NCI-H1417 (cell line): ENCODE results near the gene PHC2.

Experiments used
- DNase-seq, 3 experiments: peaks; one replicate each; lab custom pipeline; 2025; lab: John Stamatoyannopoulos, UW

The PHC2 gene

GRCh38 chr1:33430692-33431593 is at the start of gene PHC2:
TSS of gene PHC2 (minus strand) at chr1:33431095. CDS start at chr1:33375539, 55,556 bp downstream.
- DNase-seq: peak; percentile 97 to 99 (median 98)

GRCh38 chr1:33477451-33477850 is 46.6 kb upstream of the PHC2 start:
- no peak for DNase-seq

DNA sequence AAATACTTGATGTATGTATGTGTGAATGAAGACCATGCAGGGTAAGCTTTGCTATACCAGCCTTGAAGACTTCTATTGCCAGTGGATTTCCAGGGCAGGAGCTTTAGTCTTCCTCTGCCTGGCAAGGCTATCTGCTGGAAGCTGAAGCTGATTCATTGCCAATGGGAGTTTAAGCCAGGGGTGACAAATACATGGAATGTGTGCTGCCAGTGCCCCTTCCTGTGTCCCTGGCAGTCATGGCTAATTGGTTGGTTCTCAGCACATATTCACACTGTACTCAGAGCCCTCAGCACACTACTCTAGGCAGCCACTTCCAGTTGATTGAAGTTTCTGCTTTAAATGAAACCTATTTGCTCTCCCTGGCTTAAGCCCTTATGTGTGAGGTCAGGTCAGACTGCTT is 43.0 kb upstream of the PHC2 start:
- DNase-seq: no peak

- peak; percentile 98 to 99 (median 98) for DNase-seq
Observed at GRCh38 chr1:33472269-33472980, 41.5 kb upstream of the PHC2 start, which contains the start of gene ZSCAN20. TSS of gene ZSCAN20 (plus strand) at chr1:33472645. CDS start at chr1:33479289, 6,644 bp downstream.

DNA sequence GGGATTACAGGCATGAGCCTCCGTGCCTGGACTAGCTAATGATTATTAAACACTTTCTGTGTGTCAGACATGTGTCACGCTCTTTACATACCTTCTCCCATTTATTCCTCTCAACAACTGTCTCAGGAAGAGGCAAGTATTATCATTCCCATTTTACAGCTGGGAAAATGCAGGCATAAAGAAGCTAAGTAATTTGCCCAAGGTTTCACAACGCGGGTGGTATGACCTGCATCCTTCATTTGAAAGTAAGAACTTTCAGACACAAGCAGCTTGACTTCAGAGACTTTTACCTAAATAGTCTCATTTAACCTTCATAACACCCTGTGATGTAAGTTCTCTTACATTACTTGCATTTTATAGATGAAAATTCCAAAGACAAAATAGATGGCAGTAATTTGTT is 40.5 kb upstream of the PHC2 start:
- DNase-seq: no peak

GRCh38 chr1:33470495-33471012 is 39.7 kb upstream of the PHC2 start:
- peak; percentile 79 to 94 (median 81) for DNase-seq

DNA sequence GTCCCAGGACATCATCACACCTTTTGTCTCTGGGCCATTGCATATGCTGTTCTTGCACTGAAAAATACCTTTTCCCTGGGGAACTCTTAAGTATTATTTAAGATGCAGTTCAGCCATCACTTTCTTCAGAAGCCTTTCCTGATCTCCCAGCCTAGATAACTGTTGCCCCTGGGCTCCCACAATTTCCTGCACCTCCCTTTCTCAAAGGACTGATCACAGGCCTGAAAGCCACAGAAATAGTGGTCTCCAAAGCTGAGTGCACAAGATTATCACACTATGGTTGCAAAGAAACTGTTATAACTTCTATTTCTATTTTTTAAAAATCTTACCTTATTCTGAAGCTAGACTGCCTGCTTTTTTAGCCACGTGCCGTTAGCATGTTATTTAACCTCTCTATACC is 38.8 kb upstream of the PHC2 start:
- DNase-seq: no peak

DNA sequence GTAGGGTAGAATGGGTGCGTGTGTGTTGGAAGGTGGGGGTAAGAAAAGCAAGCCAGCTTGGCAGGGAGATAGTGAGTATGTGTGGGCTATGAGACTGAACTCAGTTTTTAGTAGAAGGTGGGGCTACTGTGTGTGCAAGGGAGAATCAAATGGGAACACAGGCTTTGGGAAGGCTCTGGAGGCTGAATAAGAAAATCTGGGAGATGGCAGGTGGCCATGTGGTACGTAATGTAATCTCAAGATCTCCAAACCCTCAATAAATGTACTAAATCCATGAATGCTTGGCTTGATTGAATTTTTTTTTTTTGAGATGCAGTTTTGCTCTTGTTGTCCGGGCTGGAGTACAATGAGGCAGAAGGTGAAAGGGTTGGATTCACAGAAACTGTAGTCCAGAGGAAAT is 38.1 kb upstream of the PHC2 start:
- no peak for DNase-seq

DNA sequence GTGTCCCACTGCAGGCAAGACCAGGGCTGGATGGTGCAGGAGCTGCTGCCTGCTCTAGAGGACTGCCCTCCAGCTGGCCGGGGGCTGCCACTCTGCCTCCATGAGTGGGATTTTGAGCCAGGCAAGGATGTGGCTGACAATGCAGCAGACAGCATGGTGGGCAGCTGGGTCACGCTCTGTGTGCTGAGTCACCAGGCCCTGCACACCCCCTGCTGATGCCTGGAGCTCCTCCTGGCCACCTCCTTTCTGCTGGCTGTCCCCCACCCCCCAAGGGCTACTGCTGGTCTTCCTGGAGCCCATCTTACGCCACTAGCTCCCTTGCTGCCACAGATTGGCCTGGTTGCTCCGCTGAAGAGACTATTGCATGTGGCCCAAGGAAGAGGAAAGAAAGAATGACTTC is 37.6 kb upstream of the PHC2 start:
- DNase-seq: peak in 1 of 3 experiments; percentile 4

- DNase-seq: no peak
Observed at GRCh38 chr1:33468011-33468410, 37.1 kb upstream of the PHC2 start.

DNA sequence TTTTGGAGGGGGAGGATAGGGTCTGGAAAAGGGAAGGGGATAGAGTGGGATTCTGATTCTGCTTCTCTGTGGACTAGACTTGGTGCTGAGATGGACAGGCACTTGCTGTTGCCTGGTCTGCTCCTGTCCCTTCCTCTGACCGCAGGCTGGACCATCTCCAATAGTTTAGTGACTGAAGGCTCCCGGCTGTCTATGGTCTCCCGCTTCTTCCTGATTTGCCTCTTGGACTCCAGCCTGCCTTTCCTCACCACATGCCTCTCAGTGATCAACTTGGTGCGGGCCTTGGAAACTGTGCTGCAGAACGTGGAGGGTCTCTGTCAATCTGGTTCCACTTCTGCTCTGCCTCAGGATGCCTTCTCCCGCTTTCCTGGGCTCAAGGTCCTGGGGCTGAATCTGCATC is 35.3 kb upstream of the PHC2 start:
- DNase-seq: no peak

GRCh38 chr1:33465316-33465715 is 34.4 kb upstream of the PHC2 start:
- no peak for DNase-seq

DNA sequence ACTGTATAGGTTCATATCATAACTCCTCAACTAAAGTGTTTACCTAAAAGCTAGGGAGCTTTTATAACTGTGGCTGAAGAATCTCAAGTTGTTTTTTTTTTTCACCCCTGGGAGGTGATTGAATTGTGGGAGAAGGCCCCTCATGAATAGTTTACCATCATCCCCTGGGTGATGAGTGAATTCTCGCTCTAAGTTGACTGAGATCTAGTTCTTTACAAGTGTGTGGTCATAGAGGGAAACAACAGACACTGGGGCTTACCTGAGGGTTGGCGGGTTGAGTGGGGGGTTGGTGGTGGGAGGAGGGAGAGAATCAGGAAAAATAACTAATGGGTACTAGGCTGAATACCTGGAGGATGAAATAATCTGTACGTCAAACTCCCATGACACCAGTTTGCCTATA is 33.7 kb upstream of the PHC2 start:
- peak in 1 of 3 experiments; percentile 47 for DNase-seq

DNA sequence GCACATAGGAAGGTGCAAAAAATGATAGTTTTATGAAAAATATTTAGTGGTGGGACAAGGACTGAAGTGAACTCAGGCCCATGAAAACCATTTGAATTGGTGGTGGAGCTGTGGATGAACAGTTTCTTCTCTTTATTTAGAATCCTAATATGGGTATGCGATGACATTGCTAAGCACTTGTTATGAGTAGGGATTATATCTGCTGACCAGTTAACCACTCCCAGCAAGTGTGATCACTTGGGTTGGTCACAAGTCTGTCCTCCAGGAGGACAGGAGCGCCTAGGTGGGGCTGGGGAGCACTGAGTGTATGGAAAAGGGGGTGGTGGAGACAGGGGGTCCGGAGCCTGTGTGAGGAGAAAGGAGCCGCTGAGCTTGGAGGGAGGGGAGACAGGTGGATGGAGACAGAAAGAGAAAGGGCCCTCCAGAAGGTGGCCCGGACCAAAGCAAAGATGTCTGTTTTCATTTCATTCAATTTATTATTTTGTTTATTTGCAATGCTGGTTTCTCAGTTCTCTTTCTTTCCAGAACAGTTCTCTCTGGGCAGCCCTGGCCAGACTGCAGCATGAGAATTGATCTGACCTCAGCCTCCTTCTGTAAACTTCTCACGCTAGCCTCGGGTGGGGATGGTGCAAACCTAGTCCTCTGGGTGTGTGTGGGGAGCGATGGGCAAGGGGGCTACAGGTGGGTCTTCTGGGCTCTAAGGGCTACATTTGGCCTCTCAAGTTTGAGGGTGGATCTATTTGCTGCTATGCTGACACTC is 31.7 kb upstream of the PHC2 start:
- DNase-seq: no peak

- no peak for DNase-seq
Observed at GRCh38 chr1:33460947-33461629, 30.2 kb upstream of the PHC2 start.

DNA sequence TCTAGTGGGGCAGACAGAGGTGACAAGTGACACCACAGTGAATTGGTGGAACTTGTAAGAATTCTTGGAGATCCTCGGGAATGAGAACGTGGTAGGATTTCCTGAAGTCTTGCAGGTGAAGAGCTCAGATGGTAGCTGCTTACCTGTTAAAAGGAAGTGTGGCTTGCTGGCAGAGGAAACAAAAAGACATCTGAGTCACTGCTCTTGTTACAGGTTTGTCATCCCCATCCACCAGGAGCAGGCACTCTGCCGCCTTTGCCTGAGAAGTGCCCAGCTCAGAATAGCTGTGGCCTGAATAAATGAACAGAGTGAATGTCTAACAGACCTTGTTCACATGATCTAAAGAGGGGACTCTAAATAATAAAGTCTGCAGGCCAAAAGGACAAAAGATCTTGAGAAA is 29.2 kb upstream of the PHC2 start:
- no peak for DNase-seq

- no peak for DNase-seq
Observed at GRCh38 chr1:33459691-33460090, 28.8 kb upstream of the PHC2 start.

GRCh38 chr1:33456502-33456886 is 25.6 kb upstream of the PHC2 start:
- no peak for DNase-seq

DNA sequence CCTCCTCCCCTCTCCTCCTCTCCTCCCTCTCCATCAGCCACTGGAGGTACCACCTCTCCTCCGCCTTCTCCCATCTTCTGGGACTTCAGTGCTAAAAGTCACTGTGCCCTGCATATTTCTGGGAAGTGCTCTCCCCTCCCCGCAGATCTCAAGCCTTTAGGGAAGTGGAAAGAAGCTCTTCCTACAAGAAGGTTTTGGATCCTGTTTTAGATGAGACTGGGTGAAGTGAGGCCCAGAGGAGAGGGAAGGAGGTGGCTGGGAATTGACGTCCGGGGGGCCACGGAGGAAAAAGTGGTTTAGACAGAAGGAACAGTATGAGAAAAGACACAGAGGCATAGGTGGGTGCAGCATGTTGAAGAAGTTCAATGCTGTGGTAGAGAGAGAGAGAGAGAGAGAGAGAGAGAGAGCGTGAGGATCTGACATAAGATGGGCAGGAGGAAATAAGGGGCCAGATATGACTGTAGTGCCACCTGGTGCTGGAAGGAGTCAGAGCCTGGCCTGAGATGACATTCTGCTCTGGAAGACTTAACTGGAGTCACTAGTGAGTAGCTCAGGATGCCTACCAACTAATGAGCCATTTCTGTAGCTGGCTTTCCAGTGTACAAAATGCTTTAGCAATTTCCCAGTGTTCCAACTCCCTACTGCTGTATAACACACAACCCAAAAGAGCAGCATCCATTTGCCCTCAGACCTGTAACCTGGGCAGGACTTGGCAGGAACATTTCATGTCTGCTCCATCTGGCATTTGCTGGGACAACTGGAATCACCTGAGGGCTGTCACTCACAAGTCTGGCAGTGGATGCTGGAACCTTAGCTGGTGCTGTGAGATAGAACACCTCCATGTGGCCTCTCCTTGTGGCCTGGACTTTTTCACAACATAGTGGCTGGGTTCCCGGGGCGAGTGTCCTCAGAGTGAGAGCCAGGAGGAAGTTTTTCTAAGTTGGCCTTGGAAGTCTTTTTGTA is 24.9 kb upstream of the PHC2 start:
- DNase-seq: peak; percentile 42 to 78 (median 43)

- DNase-seq: peak in 1 of 3 experiments; percentile 36
Observed at GRCh38 chr1:33454646-33455282, 23.9 kb upstream of the PHC2 start.
